LNCaP clone FGC (cell line): ENCODE measurements around the gene HCLS1.
"Not testable (repeated sequence)": the region's sequence is repeated elsewhere in the genome, so short reads cannot be mapped to it uniquely, and the experiment has no call there.

Experiments
- DNase-seq: peaks from one replicate; pipeline ENCODE4 v3.0.0-alpha.2; 2011; ENCODE audit warnings: low read depth
- H3K4me3 ChIP-seq: 2 replicates; pipeline ENCODE4 v1.5.1; 2011; ENCODE audit warnings: mild to moderate bottlenecking, low read depth, low read length, control low read depth
- TF ChIP-seq, protein P1 (sequence below): IDR thresholded peaks from 2 replicates; pipeline ENCODE4 v1.5.1; 2012; ENCODE audit warnings: mild to moderate bottlenecking; ENCODE audit not compliant: control insufficient read depth, insufficient read depth; ENCODE audit errors: extremely low read depth

Gene HCLS1

DNA sequence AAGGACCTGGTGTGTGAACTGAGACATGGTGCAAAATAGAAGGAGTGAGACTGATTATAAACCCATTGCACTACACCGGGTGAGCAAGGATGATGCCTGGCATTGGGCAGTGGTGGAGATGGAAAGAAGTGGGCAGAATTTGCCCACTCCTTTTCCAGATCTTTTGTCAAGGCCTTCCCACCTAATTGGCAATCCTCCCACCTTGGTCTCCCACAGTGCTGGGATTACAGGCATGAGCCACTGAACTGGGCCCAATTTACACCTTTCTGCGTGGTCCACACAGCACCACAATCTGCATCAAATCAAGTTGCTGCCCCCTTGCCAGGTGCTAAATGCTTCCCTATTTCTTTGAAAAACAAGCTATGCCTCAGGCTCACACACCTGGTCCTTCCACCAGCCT, 62.1 kb downstream of the HCLS1 start:
- H3K4me3 ChIP-seq = no peak overlapping the region
- TF ChIP-seq, protein P1, sequence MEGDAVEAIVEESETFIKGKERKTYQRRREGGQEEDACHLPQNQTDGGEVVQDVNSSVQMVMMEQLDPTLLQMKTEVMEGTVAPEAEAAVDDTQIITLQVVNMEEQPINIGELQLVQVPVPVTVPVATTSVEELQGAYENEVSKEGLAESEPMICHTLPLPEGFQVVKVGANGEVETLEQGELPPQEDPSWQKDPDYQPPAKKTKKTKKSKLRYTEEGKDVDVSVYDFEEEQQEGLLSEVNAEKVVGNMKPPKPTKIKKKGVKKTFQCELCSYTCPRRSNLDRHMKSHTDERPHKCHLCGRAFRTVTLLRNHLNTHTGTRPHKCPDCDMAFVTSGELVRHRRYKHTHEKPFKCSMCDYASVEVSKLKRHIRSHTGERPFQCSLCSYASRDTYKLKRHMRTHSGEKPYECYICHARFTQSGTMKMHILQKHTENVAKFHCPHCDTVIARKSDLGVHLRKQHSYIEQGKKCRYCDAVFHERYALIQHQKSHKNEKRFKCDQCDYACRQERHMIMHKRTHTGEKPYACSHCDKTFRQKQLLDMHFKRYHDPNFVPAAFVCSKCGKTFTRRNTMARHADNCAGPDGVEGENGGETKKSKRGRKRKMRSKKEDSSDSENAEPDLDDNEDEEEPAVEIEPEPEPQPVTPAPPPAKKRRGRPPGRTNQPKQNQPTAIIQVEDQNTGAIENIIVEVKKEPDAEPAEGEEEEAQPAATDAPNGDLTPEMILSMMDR = no peak
- no peak for DNase-seq

DNA sequence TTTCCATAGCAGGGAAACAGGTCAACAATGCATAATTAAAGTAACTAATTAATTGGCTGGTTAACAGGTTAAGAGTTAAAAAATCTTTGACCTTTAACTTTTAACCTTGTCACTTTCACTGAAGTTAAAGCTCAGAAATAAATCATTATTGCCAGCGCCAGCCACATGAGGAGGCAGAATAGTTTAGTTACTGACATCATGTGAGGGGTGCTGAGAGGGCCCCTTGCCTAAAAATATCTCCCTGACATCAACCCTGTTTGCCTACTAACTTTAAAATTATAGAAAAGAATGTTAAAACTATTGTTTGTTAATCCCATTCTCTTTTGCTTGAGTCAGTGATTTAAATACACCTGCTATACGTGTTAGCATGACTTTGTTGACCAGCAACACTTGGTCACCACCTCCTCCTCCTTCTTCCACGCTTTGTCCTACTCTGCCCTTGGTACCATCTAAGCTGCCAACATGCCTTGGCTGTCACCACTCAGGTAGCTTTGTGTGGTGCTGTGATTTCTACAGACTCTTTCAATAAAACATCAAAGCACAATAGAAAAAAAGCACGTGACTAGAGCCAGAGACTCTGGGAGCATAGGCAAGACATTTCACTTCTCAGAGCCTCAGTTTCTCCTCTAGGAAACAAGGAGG, 64.8 kb downstream of the HCLS1 start:
- no peak for DNase-seq
- TF ChIP-seq, protein P1 = no peak
- H3K4me3 ChIP-seq = no peak overlapping the region

DNA sequence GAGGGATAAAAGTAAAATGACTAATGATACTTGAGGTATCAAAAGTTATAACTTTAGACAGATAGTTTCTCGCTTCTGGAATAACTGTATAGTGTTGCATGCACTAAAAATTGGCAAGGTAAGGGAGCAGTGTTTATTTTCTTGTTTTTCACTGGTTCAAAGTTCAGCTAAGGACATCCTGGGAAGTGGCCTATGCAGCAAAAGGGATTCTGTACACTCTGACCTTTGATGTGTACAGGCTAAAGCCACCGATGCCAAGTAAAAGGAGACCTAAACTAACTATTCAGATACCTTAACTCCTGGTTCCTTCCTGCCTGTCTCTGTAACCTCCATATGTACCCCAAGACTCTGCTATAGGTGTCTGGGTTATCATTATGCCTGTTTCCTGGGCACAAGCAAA, 65.9 kb downstream of the HCLS1 start:
- TF ChIP-seq, protein P1 = no peak
- no peak for DNase-seq
- H3K4me3 ChIP-seq = no peak overlapping the region

DNA sequence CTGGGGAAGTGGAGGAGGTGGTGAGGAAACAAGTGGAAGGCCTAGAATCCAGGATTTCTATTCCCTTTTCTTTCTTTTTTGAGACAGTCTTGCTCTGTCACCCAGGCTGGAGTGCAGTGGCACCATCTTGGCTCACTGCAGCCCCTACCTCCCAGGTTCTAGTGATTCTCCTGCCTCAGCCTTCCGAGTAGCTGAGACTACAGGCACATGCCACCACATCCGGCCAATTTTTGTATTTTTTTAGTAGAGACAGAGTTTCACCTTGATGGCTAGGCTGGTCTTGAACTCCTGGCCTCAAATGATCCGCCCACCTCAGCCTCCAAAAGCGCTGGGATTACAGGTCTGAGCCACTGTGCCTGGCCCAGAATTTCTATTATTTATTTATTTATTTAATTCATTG, 66.9 kb downstream of the HCLS1 start:
- H3K4me3 ChIP-seq, DNase-seq: not testable (repeated sequence)

DNA sequence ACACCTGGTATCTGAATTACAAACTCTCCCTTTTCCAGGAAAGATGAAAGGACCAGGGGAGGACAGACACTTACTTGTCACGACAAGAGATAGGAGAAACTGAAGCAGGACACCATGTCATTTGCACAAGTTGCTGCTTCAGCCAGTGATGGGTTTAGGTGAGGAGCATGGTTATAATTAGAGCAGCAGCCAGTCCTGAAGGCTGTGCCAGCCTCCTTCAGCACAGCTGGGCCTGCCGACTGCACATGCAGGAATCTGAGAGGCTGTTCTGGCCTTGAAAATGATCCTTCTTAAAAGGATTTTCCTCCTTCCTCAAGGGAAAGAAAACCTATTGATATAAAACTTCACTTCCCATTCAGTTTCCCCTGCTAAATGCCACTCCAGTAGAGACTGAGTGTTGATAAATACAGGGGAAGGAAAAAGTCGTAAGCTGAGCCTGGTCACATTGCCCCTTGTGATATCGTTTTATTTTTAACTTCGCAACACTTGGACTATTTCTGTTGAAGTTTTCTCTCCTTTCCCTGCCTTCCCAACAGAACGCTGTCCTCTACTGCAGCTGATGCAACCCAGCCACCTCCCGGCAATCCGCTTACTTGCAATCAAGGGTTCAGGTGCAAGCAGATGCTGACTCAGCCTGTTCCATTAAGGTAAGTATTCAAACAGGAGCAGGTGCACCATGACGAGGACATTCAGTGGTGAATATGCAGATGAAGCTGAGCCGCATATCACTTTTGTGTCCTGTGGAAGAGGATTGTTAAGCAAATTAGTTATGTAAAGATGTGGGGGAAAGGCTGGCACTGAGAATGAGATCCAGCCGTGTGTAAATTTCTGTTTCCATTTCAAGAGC, 67.6 kb downstream of the HCLS1 start, which contains the start of gene FBXO40:
Gene FBXO40 (plus strand): TSS at position 524 of the 847 bp plus-strand sequence. CDS start 27,197 bp downstream, outside the sequence.
- no peak for DNase-seq
- H3K4me3 ChIP-seq = no peak within 1 kb of the TSS
- TF ChIP-seq, protein P1 = no peak

DNA sequence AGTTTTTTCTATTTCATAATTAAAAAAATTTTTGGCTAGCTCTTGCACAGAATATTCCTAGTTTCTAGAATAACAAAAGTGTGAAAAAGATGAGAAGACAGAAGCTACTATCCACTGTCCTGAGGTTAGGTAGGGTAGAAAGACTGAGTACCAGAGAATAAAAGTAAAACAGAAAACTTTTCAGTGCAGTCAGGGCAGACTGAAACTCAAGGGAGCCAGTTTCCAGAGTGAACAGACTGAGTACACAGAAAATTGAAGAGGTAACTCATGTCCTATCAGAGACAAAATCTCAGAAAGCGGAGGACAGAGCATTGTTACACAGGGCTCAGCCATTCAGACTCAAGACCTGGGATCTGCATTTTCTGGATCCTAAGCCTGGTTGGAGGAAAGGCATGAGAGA, 76.3 kb downstream of the HCLS1 start:
- no peak overlapping the region for H3K4me3 ChIP-seq
- no peak for DNase-seq
- TF ChIP-seq, protein P1 = no peak

DNA sequence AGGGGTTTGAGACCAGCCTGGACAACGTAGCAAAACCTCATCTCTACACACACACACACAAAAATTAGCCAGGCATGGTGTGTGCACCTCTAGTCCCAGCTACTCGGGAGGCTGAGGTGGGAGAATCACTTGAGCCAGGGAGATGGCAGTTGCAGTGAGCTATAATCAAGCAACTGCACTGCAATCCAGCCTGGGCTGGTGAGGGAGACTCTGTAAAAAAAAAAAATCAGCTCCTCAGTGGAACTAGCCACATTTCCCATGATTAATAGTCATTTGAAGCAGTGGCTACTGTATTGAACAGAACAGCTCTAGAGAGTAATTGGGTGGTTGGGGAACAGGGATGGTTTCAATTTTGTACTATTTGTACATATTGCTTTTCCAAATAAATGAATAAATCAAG, 79.0 kb downstream of the HCLS1 start:
- H3K4me3 ChIP-seq = no peak overlapping the region
- TF ChIP-seq, protein P1 = no peak
- no peak for DNase-seq
